ENCODE data around the gene TRAF7.

Gene TRAF7

DNA sequence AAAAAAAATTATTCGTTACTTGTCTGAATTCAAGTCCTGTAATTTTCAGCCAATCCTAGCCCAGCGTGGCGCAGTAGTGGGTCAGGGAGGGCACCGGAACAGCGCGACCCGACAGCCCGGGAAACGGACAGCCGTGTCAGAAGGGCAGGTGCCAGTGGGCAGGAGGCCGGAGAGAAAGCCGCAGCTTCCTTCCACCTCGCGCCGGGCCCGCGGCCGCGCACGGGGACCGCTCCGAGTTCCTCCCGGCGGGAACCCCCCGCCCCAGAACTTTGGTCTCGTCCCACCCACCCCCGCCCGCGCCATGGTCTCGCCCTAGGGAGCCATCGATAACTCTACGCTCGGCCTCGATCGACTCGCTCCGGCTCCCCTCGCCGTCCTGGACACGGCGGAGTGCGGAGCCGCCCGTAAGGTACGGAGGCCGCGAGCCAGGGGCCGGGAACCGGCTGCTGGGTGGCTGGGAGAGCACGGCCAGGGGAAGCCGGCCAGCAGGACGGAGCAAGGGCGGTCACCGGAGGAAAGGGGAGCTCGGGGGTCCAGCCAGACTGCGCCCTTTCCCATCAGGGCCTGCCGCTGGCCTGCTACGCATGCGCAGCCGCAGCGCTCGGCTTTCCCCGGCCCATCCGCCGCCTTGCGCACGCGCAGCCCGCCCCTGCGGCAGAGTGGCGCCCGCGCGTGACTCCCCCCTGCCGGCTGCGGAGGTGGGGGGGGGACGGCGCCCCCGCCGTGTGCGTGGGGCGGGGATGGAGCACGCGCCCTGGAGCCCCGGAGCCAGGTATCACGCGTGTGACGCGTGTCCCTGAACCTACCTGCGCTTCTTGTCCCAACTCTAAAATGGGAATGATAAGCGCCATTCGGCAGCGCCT lies 49.8 kb downstream of the TRAF7 start, which contains the start of gene MLST8:
Gene MLST8 (plus strand): TSS at position 351 of the 863 bp plus-strand sequence. CDS start 632 bp downstream, outside the sequence.
- DNase-seq, result peak; percentile 92

DNA sequence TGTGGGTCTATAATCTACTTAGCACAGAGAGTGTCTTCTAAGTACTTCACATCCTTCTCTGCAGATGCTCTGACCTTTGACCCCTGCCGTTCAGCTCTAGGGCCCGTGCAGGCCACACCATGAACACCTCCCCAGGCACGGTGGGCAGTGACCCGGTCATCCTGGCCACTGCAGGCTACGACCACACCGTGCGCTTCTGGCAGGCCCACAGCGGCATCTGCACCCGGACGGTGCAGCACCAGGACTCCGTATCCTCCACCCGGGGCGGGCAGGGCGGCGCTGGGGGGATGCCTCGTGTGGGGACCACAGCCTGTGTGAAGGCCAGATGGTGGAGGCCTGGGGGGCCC lies 50.4 kb downstream of the TRAF7 start:
- DNase-seq, result no peak

DNA sequence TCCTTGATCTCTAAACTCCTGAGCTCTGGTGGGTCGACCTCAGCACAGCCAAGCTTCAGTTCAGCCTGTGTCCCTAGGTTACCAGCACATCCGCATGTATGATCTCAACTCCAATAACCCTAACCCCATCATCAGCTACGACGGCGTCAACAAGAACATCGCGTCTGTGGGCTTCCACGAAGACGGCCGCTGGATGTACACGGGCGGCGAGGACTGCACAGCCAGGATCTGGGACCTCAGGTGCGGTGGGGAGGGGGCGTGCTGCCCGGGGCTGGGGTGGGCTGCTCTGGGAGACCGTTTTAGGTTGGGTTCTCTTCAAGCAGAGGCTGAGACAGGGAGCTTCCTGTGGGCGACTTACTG lies 50.8 kb downstream of the TRAF7 start:
- no peak for DNase-seq

DNA sequence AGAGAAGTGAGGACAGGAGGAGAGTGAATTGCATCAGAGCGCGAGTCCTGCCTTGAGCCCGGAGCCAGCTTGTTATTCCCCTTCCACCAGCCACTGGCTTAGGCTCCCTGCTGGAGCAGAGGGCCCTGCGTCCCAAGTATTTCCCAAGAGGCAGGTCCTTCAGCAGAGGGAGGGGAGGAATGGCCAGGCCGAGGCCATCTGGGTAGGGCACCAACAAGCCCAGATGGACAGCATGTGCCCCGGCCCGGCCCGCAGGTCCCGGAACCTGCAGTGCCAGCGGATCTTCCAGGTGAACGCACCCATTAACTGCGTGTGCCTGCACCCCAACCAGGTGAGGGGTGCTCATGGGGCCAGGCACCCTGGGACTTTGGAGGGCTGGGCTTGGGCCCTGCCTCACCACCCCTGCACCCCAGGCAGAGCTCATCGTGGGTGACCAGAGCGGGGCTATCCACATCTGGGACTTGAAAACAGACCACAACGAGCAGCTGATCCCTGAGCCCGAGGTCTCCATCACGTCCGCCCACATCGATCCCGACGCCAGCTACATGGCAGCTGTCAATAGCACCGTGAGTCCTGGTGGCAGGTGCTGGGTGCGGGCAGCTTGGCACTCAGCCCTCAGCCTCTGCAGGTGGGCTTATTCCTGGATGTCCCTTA lies 51.3 kb downstream of the TRAF7 start:
- DNase-seq, result peak; percentile 35

DNA sequence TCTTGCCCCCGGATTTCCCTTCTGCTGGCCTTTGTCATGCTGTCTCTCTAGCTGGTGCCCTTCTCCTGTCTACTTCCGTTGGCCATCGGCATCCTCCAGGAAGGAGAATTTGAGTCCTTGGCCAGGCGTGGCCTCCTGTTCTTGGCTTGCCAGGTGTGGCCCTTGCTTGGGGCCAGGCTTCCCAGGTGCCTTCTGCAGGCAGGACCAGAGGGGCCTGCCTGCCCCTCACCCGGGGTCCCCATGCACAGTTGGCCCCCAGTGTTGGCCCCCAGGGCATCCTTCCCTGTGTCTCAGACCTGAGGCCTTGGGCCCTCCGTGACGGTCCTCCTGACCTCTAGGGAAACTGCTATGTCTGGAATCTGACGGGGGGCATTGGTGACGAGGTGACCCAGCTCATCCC lies 52.3 kb downstream of the TRAF7 start:
- DNase-seq, result no peak

DNA sequence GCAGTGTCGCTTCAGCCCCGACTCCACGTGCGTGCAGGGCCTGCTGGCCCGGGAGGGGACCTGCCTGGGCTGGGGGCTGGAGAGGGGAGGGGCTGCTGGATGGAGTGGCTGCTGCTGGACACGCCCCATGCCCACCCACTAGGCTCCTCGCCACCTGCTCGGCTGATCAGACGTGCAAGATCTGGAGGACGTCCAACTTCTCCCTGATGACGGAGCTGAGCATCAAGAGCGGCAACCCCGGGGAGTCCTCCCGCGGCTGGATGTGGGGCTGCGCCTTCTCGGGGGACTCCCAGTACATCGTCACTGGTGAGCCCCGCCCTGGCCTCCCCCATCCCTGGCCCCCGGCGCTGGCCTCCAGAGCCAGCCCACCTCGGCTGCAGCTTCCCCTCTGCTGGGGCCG lies 52.7 kb downstream of the TRAF7 start:
- DNase-seq, result no peak

DNA sequence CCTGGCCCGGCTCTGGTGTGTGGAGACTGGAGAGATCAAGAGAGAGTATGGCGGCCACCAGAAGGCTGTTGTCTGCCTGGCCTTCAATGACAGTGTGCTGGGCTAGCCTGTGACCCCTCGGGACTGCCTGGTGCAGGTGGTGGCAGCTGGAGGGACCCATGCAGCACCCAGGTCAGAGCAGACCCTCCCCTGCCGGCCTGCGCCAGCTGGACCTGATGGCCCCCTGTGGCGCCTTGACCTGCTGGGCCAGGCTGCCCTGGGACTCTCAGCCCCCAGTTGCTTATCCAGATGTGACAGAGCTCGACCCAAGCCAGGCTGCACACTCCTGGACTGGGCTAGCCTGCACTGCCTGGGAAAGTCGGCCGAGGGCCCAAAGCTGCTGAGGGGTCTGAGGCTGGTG lies 53.2 kb downstream of the TRAF7 start:
- no peak for DNase-seq

DNA sequence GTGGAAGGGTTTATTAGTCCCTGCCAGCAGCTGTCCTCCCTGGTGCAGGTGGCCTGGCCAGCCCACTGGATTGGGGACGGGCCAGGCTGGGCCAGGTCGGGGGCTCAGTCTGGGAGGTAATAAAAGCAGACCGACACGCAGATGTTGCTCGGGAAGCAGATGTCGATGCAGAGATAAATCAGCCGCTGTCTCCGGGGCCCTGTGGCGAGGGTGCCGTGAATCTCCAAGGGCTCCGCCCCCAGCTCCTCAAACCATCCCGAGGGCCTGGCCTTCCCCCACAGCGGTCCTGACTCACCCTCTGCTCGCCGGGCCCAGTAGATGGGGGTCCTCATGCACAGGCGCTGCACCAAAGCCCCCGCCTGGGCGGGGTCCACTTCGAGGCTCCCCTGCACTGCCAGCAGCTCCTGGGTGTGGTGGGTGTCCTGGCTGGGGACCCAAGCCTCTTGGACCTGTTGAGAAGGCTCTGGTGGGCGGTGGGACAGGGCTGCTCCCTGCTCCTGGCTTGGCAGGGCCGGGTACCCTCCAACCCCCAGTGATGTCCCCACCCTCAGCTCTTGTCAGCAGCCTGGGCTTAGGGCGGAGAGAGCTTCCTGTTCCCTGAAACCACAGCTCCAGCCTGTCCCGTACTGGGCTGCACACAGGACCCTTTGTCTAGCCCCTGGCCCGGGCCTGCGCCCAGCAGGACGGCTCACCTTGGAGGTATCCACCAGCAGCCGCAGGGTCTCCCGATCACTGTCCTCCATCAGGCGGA lies 53.9 kb downstream of the TRAF7 start:
- no peak for DNase-seq

DNA sequence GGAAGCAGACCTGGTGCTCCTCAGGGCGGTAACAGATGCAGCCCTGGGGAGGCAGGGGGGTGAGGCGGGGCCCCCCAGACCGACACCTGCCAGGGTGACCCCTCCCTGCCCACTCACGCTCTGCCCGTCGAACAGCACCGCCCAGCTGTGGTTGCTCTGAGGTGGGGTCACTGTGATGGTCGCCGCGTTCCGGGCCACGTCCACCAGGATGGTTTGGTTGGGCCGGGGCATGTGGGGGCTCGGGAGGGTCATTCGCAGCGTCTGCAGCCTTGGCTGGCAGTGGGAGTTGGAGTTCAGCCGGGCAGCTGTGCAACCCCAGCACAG lies 54.4 kb downstream of the TRAF7 start:
- DNase-seq, result no peak

DNA sequence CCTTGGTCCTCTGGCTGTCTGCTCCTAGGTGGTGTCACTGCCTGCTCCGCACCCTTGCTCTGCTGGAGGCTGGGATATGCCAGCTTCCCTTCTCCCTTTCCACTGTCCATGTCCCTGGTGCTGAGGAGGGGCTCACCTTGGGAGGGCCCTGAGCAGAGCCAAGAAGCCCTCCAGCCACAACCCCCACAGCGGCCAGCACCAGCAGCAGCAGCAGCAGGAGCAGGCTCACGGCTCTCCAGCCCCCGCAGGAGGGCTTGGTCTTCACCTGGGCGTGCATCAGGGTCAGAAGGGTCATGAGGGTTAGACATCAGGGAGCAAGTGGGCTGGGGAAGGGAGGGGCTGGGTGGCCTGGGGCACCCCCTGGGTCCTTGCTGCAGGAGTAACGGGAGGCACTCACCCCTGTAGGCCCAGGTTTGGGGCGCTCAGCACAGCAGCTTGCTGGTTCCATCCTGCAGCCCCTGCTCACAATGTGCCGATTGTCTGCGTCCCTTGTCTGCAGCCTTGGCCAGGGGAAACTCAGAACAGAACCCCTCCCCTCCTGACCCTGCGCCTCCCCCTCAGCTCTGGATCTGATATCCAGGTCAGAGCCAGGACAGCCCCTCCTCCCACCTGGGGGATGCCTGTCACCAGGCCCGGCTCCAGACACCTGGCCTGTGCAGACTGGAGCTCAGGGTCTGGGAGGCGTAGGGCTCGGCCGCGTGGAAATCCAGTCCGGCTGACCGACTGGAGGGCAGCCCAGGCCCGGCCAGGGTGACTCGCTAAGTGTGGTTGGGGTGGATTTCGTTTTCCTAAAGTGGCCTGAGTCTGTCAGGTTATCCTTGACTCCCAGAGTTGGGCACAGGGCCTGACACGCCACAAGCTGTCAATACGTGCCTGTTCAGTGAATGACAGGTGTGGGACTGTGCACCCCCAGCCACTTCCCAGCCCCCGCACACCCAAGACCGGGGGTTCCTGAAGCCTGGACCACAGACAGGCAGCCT lies 55.1 kb downstream of the TRAF7 start, which contains the start of gene BRICD5:
Gene BRICD5 (minus strand): TSS at position 478 of the 980 bp plus-strand sequence. CDS start 30 bp downstream, at position 448.
- DNase-seq, result no peak

DNA sequence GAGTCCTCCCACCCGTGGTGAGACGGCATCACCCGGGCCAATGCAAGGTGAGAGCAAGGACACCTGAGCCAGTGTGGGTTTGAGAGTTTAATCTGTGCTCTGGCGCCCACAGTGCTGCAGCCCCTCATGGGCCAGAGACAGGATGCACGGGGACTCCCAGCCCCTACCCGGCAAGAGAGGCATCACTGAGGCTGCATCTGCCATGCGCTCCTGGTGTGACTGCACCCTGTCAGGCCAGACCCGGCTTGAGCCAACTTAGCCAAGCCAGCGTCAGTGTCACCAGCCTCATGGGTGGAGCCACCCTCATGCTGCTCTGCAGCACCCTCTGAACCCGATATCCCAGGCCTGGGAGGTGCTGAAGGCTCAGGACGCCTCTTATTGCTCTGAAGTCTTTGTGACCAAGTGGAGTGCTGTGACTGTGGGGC lies 56.4 kb downstream of the TRAF7 start:
- DNase-seq, result no peak

DNA sequence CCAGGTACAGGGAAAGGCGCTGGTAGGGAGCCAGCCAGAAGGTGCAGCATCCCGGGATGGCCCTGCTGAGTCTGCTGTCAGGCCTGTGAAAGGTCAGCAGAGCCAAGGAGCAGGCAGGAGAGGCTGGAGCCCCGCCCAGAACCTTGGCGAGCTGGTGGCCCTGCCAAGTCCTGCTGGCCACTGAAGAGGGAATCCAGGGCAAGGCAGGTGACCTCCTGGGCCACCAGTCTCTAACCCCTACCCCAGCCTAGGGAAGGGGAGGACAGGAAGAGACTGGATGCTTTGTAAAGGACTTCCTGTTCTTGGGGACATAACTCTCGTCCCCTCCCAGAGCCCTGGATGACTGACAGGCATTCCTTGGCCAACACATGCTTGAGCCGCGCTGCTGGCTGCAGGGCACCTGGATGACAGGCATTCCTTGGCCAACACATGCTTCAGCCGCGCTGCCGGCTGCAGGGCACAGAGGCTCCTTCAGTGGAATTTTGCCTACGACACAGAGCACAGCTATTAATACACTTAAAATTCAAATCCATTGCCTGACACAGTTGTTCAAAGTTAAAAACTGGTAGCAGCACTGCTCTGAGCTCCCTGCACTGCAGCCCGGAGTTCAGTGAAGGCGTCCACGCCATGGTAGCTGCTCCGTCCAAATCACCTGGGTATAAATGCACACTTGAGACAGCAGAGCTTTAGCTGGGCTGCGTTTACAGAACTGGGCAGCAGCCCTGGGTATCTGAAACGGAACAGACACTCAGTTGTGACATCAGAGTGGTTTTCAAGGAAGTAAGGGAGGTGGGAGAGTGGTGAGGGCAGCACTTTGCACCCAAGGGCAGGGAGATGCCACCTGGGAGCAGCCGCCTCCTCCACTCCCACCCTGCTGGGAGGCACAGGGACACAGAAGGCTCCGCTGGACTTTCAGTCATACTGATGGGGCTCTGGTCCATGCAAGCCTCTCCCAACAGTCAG lies 57.1 kb downstream of the TRAF7 start:
- peak; percentile 31 for DNase-seq

DNA sequence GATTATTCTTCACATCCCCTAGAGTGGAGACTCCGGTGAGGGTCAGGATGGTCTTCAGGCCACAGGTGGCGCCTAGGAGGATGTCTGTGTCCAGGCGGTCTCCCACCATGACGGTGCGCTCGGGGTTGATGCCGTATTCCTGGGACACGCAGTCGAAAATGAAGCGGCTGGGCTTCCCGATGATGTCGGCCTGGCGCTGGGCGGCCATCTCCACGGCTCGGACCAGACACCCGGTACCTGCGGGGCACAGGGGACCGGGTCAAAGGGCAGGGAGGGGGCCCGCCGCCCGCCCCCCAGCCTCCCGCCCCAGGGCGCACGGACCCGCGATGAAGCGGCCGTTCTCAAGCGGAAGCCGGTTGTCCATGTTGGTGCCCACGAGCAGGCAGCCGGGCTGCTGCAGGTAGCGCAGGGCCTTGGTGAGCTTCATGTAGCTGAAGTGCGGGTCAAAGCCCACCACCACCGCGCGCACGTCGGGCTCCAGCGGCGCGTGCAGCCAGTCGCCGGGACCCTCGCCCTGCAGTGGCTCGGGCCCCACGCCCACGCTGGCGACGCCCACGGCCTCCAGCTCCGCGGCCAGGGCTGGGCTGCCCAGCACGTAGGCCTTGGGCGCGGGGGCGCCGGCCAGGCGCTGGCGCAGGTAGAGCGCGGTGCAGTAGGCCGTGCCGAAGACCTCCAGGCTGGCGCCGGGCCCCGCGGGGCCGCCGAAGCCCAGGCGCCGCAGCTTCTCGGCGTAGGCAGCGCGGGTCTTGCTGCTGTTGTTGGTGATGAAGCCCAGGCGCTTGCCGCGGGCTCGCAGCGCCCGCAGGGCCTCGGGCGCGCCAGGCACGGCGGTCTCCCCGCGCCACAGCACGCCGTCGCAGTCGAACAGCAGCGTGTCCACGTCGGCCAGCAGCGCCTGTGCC lies 58.5 kb downstream of the TRAF7 start:
- DNase-seq, result no peak

DNA sequence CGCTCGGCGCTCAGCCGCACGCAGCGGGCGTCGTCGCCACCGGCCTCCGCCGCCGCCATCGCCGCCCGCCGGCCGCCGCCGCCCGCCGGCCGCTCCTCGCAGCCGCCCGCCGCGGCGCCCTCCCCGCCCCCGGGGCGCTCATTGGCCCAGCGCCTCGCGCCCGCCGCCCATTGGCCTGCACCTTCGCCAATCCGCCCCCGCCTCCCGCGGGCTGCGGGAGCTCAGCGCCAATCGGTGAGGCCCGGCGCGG lies 59.1 kb downstream of the TRAF7 start, which contains the start of gene PGP:
Gene PGP (minus strand): TSS at position 122 of the 250 bp plus-strand sequence. CDS start 63 bp downstream, at position 59.
- DNase-seq, result no peak

DNA sequence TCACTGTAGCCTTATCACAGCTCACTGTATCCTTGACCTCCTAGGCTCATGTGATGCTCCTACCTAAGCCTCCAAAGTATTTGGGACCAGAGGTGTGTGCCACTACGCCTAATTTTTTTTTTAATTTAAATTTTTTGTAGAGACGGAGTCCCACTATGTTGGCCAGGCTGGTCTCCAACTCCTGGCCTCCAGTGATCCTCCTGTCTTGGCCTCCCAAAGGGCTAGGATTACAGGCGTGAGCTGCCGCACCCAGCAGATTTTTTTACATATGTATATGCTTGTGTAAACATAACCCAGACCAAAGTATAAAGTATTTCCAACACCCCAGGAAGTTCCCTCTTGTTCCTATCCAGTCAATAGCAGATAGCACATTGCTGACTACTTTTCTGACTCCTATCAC lies 60.7 kb downstream of the TRAF7 start:
- no peak for DNase-seq

DNA sequence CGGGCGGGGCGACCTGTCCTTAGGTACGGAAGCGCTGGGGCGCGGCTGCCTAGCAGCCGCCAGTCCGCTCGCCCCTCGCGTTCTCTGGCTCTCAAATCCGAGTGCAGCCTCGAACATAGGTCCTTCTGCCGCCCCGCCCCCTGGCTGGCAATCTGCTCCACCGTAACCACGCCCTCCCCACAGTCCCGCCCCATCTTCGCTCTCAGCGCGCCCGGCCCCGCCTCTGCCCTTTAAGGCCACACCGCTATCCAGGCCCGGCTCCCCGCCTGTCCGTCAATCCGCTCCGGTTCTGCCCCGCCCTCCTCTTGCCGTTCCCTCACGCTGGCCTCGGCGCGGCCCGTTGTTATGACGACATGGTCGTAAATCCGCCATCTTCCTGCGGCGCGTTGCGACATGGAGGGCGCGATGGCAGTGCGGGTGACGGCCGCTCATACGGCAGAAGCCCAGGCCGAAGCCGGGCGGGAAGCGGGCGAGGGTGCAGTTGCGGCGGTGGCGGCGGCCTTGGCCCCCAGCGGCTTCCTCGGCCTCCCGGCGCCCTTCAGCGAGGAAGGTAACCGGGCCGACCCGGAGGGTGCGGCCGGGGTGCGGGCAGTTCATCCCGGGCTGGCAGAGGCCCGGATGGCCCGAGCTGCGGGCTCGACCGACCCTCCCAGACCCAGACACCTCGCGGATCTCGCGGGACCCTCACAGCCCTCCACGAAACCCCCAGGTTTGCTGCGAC lies 67.8 kb downstream of the TRAF7 start, which contains the start of gene E4F1:
Gene E4F1 (plus strand): TSS at position 371 of the 721 bp plus-strand sequence. CDS start 23 bp downstream, at position 394.
- DNase-seq, result peak; percentile 100

DNA sequence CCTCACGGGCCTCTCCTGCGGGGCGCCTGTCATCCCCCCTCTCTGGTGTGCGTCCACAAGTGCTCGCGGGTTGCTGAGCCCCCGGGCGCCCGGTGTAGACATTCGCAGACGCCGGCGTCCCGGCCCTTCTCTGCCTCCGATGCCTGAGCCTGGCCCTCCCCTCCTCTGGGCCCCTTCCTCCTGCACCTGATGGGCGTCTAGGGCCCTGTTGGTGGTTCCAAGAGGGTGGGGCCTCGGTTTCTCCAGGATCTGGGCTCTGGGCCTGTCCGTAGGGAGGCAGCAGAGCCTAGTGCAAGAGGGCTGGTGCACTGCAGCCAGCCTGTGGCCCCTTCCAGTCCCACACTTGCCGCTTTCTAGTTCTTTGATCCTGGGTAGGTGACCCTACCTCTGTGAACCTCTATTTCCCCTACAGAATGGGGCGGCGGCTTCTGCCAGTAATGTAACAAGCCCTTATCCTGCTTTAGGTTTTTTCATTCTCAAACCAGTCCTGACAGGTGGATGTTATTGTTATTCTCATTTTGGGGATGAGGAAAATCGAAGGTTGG lies 68.4 kb downstream of the TRAF7 start:
- peak; percentile 53 for DNase-seq

DNA sequence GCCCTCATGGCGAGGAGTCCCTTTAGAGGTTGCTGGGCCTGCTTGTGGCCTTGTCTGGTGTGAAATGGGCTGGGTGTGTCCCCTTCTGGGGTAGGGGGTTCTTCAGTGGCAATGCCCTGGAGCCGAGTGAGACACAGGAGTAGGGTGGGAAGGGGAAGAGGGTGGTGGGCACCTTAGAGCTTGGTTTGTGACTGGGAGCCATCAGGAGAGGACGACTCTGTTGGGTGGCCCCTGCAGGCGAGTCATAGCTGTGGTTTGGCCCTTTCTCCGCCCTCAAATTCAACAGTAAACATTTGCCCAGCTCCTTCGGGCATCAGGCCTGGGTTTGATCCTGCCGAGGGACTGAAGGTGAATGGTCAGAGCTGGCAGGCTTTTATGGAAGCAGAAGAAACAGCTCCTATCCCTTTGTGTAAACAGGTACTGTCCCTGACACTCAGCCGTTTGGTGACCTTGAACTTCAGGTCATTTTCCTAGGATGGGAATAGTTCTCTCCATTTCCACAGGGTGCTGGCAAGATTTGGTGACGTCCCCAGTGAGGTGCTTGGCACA lies 70.7 kb downstream of the TRAF7 start:
- DNase-seq, result no peak

DNA sequence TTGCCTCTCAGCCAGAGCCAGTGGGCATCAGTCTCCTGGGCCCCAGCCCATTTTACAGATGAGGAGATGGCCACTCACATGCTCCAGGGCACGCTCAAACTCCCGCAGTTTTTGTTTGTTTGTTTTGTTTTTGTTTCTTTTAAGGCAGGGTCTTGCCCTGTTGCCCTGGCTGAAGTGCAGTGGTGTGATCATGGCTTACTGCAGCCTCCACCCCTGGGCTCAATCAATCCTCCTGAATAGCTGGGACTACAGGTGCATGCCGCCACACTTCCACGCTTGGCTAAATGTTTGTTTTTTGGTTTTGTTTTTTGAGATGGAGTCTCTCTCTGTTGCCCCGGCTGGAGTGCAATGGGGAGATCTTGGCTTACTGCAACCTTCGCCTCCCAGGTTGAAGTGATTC lies 71.3 kb downstream of the TRAF7 start:
- DNase-seq, result no peak
